Muscle of back (tissue), 11 donors: ENCODE results near the gene WNT3. TPM values are rescaled to one million over a fixed set of nuclear protein-coding genes. Genes with fewer than 3 reads are reported as not detected.
A peak's percentile ranks its signal among the peaks of the same experiment; 100 is the strongest.

Experiments used
- DNase-seq, 3 donors: peaks; one replicate each; pipeline versions ENCODE4 v3.0.0 to v3.0.0-alpha.2; 2013
- polyA plus RNA-seq, 10 donors: library from polyadenylated mRNA; unstranded; fragments of 120-200 nt; gene quantifications; one replicate each; pipeline ENCODE4 v1.2.1, GENCODE V29; 2013; ENCODE audit not compliant: insufficient read length in 10 of 10

WNT3 gene
- polyA plus RNA-seq, 10 donors: 2.2 to 14.9 (median 2.6) TPM

- peak in 1 of 3 donors; percentile 34 for DNase-seq
Observed at GRCh38 chr17:46733837-46734475, 84.5 kb downstream of the WNT3 start.

GRCh38 chr17:46732754-46733398, 85.6 kb downstream of the WNT3 start:
- DNase-seq: no peak

- DNase-seq: no peak
Observed at GRCh38 chr17:46732160-46732559, 86.3 kb downstream of the WNT3 start.

GRCh38 chr17:46730679-46731078, 87.8 kb downstream of the WNT3 start:
- no peak for DNase-seq

- DNase-seq: no peak
Observed at GRCh38 chr17:46730026-46730425, 88.5 kb downstream of the WNT3 start.

GRCh38 chr17:46727572-46728348, 90.7 kb downstream of the WNT3 start:
- DNase-seq: peak in 1 of 3 donors; percentile 59

GRCh38 chr17:46726206-46726605, 92.3 kb downstream of the WNT3 start:
- no peak for DNase-seq

- no peak for DNase-seq
Observed at GRCh38 chr17:46722662-46723285, 95.7 kb downstream of the WNT3 start.

GRCh38 chr17:46720408-46720807, 98.1 kb downstream of the WNT3 start:
- no peak for DNase-seq

- DNase-seq: no peak
Observed at GRCh38 chr17:46719891-46720290, 98.6 kb downstream of the WNT3 start.

GRCh38 chr17:46717999-46718398, 100.5 kb downstream of the WNT3 start:
- DNase-seq: no peak

Other genes starting within 250 kb of the WNT3 start
- gene ARL17A, start 239.0 kb downstream of the WNT3 start, polyA plus RNA-seq: 10 to 100 TPM; 10.3 to 27.3 (median 19.4) TPM
- gene NSF, start 228.0 kb downstream of the WNT3 start, polyA plus RNA-seq: 10 to 100 TPM; 19.7 to 27.7 (median 21.1) TPM
- under 1 TPM in 6 of 10 donors, not detected in 4; 0.04 to 0.27 (median 0.13) TPM for gene WNT9B, start 32.9 kb upstream of the WNT3 start, polyA plus RNA-seq
- gene GOSR2, start 104.5 kb upstream of the WNT3 start, polyA plus RNA-seq: 10 to 100 TPM; 26.3 to 37.3 (median 32.4) TPM
- under 1 TPM in 7 of 10 donors, not detected in 3; 0.15 to 0.59 (median 0.32) TPM for gene RPRML, start 160.6 kb upstream of the WNT3 start, polyA plus RNA-seq